K562 (cell line): Measurements from ENCODE around the gene LBHD1. TPM values are rescaled to one million over a fixed set of nuclear protein-coding genes. Genes with fewer than 3 reads are reported as not detected.

Source experiments
- CREM ChIP-seq: IDR thresholded peaks from 2 replicates; pipeline ENCODE4 v1.6.1; 2014; ENCODE audit warnings: antibody characterized with exemption, low read depth
- DACH1 ChIP-seq: fragments of 450-650 bp; IDR thresholded peaks from 2 replicates; pipeline ENCODE4 v1.6.1; 2018; ENCODE audit not compliant: partially characterized antibody
- DDX20 ChIP-seq: fragments of 450-650 bp; IDR thresholded peaks from 2 replicates; pipeline ENCODE4 v1.6.1; 2016; ENCODE audit warnings: missing genetic modification characterization, low read depth, mild to moderate bottlenecking, missing compliant biosample characterization, moderate library complexity
- E2F6 ChIP-seq, 2 experiments: IDR thresholded peaks; 2 replicates each; pipeline ENCODE4 v1.6.1; 2011; ENCODE audit warnings: borderline replicate concordance in 1 of 2, control low read depth in 1 of 2, low read depth in 1 of 2, low read length in 1 of 2, mild to moderate bottlenecking in 1 of 2, mixed read lengths in 1 of 2, moderate library complexity in 1 of 2; ENCODE audit not compliant: insufficient read depth in 1 of 2, insufficient read length in 1 of 2, poor library complexity in 1 of 2, severe bottlenecking in 1 of 2; ENCODE audit errors: extremely low read depth in 1 of 2
- FIP1L1 ChIP-seq: fragments of 200-400 bp; formaldehyde crosslinking; IDR thresholded peaks from 2 replicates; pipeline ENCODE4 v1.6.1; 2018; ENCODE audit warnings: mild to moderate bottlenecking, low read depth, low read length; ENCODE audit not compliant: poor library complexity, severe bottlenecking
- FOXA3 ChIP-seq, 2 experiments: fragments of 450-650 bp in 1 of 2; sonication (generic) in 1 of 2; formaldehyde crosslinking; IDR thresholded peaks in 1 of 2; conservative IDR thresholded peaks in 1 of 2; 2 replicates each; pipeline versions ENCODE4 v1.4.0 to v1.8.0; 2020 to 2022; ENCODE audit warnings: mild to moderate bottlenecking in 2 of 2, missing genetic modification reagents in 1 of 2
- GABPA ChIP-seq: fragments of 200-800 bp; sonication (Bioruptor generic); conservative IDR thresholded peaks from 2 replicates; pipeline ENCODE4 v1.6.1; 2016; ENCODE audit warnings: low read depth, missing genetic modification characterization, missing compliant biosample characterization
- KAT8 ChIP-seq: fragments of 450-650 bp; IDR thresholded peaks from 2 replicates; pipeline ENCODE4 v1.6.1; 2016; ENCODE audit warnings: low read depth, mild to moderate bottlenecking
- L3MBTL2 ChIP-seq: fragments of 450-650 bp; IDR thresholded peaks from 2 replicates; pipeline ENCODE4 v1.6.1; 2016; ENCODE audit warnings: mild to moderate bottlenecking, moderate library complexity
- NFRKB ChIP-seq: fragments of 450-650 bp; IDR thresholded peaks from 2 replicates; pipeline ENCODE4 v1.6.1; 2016; ENCODE audit warnings: low read depth
- POLR3A ChIP-seq: IDR thresholded peaks from 2 replicates; pipeline ENCODE4 v1.6.1; 2011; ENCODE audit warnings: borderline replicate concordance, mild to moderate bottlenecking, moderate library complexity; ENCODE audit not compliant: insufficient read length, insufficient read depth; ENCODE audit errors: extremely low read depth
- PURB ChIP-seq: sonication (generic); formaldehyde crosslinking; IDR thresholded peaks from 2 replicates; pipeline ENCODE4 v1.9.0; 2021; ENCODE audit warnings: low read depth, mild to moderate bottlenecking, missing genetic modification reagents
- RFX5 ChIP-seq: IDR thresholded peaks from 2 replicates; pipeline ENCODE4 v1.6.1; 2011; ENCODE audit warnings: low read depth, mild to moderate bottlenecking, improper control_type of control experiment, low read length
- RUNX1 ChIP-seq: sonication (generic); IDR thresholded peaks from 2 replicates; pipeline ENCODE4 v1.6.1; 2016; ENCODE audit warnings: antibody characterized with exemption, low read depth
- TCF3 ChIP-seq: sonication (generic); formaldehyde crosslinking; IDR thresholded peaks from 2 replicates; pipeline ENCODE4 v1.4.0; 2020; ENCODE audit warnings: mild to moderate bottlenecking, missing genetic modification reagents
- TCF7 ChIP-seq: sonication (generic); IDR thresholded peaks from 2 replicates; pipeline ENCODE4 v1.6.1; 2016; ENCODE audit warnings: antibody characterized with exemption, borderline replicate concordance
- TEAD4 ChIP-seq, 2 experiments: sonication (generic) in 1 of 2; formaldehyde crosslinking in 1 of 2; IDR thresholded peaks; 2 replicates each; pipeline versions ENCODE4 v1.6.1 to v1.8.0; 2012 to 2022; ENCODE audit warnings: borderline replicate concordance in 1 of 2, inconsistent platforms in 1 of 2, low read length in 1 of 2, mild to moderate bottlenecking in 1 of 2, missing genetic modification reagents in 1 of 2
- USF2 ChIP-seq: sonication (generic); formaldehyde crosslinking; IDR thresholded peaks from 2 replicates; pipeline ENCODE4 v1.5.0; 2020; ENCODE audit warnings: missing genetic modification reagents
- ZNF324 ChIP-seq: fragments of 250-450 bp; sonication (Bioruptor Pico); IDR thresholded peaks from 2 replicates; pipeline ENCODE4 v1.4.0; 2020; ENCODE audit warnings: mild to moderate bottlenecking
- ZNF586 ChIP-seq: fragments of 450-650 bp; formaldehyde crosslinking; conservative IDR thresholded peaks from 2 replicates; pipeline ENCODE4 v1.4.0; 2020; ENCODE audit warnings: mild to moderate bottlenecking, moderate library complexity
- ZNF696 ChIP-seq: fragments of 250-450 bp; sonication (Bioruptor Pico); conservative IDR thresholded peaks from 2 replicates; pipeline ENCODE4 v1.4.0; 2020; ENCODE audit warnings: mild to moderate bottlenecking, moderate library complexity
- polyA plus RNA-seq, 8 experiments: library from polyadenylated mRNA; depleted of rRNA in 4 of 8; stranded (reverse) in 5 of 8; unstranded in 3 of 8; fragments of >200 nt; fragmentation: Nextera tagmentation in 2 of 8; fragmentation: Illumina TruSeq in 1 of 8; extraction: Ambion mirVana in 2 of 8; extraction: Trizol in 1 of 8; gene quantifications; 2 replicates each; pipeline versions ENCODE4 v1.2.1 to v1.2.3, GENCODE V29; 2011 to 2014; ENCODE audit warnings: inconsistent platforms in 1 of 8, missing spikeins in 1 of 8
- total RNA-seq, 7 experiments: library from RNA; depleted of rRNA in 6 of 7; stranded (reverse); fragments of >200 nt in 6 of 7; fragmentation: Illumina TruSeq in 2 of 7; extraction: Trizol in 2 of 7; gene quantifications; 2 replicates each; pipeline versions ENCODE4 v1.2.1 to v1.2.3, GENCODE V29; 2011 to 2021; ENCODE audit warnings: low replicate concordance in 1 of 7
- TF ChIP-seq, protein P1 (sequence below), 2 experiments: fragments of 450-650 bp in 1 of 2; sonication (generic) in 1 of 2; formaldehyde crosslinking in 1 of 2; IDR thresholded peaks in 1 of 2; conservative IDR thresholded peaks in 1 of 2; 2 replicates each; pipeline versions ENCODE4 v1.6.1 to v1.8.1; 2016 to 2023; ENCODE audit warnings: mild to moderate bottlenecking in 2 of 2, moderate library complexity in 2 of 2, inconsistent platforms in 1 of 2, missing genetic modification reagents in 1 of 2
- TF ChIP-seq, protein P2 (sequence below), 3 experiments: fragments of 200-800 bp in 1 of 3; sonication (Bioruptor generic) in 1 of 3; sonication (generic) in 1 of 3; formaldehyde crosslinking in 1 of 3; IDR thresholded peaks; 2 replicates each; pipeline versions ENCODE4 v1.6.1 to v1.8.0; 2016 to 2022; ENCODE audit warnings: mild to moderate bottlenecking in 2 of 3, missing compliant biosample characterization in 2 of 3, missing genetic modification characterization in 2 of 3, missing genetic modification reagents in 1 of 3

Gene LBHD1
- total and polyA plus RNA-seq, 9 of the 15 experiments (the other 6 are each of a cell fraction or from before 2014, with no cell fraction given) = 2.6 to 28.0 (median 12.5) TPM

- TF ChIP-seq TEAD4 (IDR thresholded peaks at IDR 0.05; ENCODE audit: low read length) = no peak
- TF ChIP-seq TEAD4 (CRISPR knock-in tag; IDR thresholded peaks at IDR 0.05; ENCODE audit: borderline replicate concordance) = no peak
- no peak for TF ChIP-seq TCF7
- no peak for TF ChIP-seq DACH1
- TF ChIP-seq NFRKB = no peak
- TF ChIP-seq, protein P1, sequence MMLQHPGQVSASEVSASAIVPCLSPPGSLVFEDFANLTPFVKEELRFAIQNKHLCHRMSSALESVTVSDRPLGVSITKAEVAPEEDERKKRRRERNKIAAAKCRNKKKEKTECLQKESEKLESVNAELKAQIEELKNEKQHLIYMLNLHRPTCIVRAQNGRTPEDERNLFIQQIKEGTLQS (IDR thresholded peaks at IDR 0.05) = no peak
- TF ChIP-seq, protein P1 (CRISPR knock-in tag; conservative IDR thresholded peaks at IDR 0.05) = 0 out of 2 replicates have a peak, but pooled peaks have one; percentile 18
- no peak for TF ChIP-seq PURB (CRISPR knock-in tag)
- TF ChIP-seq DDX20 (tag) = no peak
- TF ChIP-seq TCF3 (CRISPR knock-in tag) = 0 out of 2 replicates have a peak, but pooled peaks have one; percentile 12
- no peak for TF ChIP-seq RUNX1
- TF ChIP-seq CREM = no peak
- no peak for TF ChIP-seq ZNF324 (CRISPR knock-in tag)
- TF ChIP-seq RFX5 = no peak
- no peak for TF ChIP-seq POLR3A
- no peak for TF ChIP-seq USF2 (CRISPR knock-in tag)
- no peak for TF ChIP-seq FOXA3 (CRISPR knock-in tag; conservative IDR thresholded peaks at IDR 0.05 in 1 of 2, IDR thresholded peaks at IDR 0.05 in 1 of 2)
- no peak for TF ChIP-seq ZNF696 (CRISPR knock-in tag)
- no peak for TF ChIP-seq KAT8
- TF ChIP-seq, protein P2, sequence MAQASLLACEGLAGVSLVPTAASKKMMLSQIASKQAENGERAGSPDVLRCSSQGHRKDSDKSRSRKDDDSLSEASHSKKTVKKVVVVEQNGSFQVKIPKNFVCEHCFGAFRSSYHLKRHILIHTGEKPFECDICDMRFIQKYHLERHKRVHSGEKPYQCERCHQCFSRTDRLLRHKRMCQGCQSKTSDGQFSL (CRISPR knock-in tag; IDR thresholded peaks at IDR 0.05) = no peak
- TF ChIP-seq, protein P2 (tag; IDR thresholded peaks at IDR 0.05) = 0 out of 4 replicates have a peak, but pooled peaks of 1 of the 2 experiments have one; percentile 39
- no peak for TF ChIP-seq FIP1L1
- TF ChIP-seq ZNF586 (CRISPR knock-in tag) = no peak
- no peak for TF ChIP-seq GABPA (tag)
- no peak for TF ChIP-seq E2F6 (IDR thresholded peaks at IDR 0.05; ENCODE audit: borderline replicate concordance in 1 of 2, extremely low read depth in 1 of 2, insufficient read depth in 1 of 2, insufficient read length in 1 of 2, low read depth in 1 of 2, low read length in 1 of 2, poor library complexity in 1 of 2, severe bottlenecking in 1 of 2)
- no peak for TF ChIP-seq L3MBTL2
Measured at GRCh38 chr11:62669420-62670161, 2.5 kb downstream of the LBHD1 start (continued).
